GM12872 (cell line): ENCODE measurements around the gene LDHD.

Experiments used
- TF ChIP-seq, protein P1 (sequence below): IDR thresholded peaks from 3 replicates; pipeline ENCODE4 v1.5.1; 2011; ENCODE audit warnings: low read depth, mild to moderate bottlenecking, low read length, moderate library complexity; ENCODE audit not compliant: insufficient read depth

LDHD gene

DNA sequence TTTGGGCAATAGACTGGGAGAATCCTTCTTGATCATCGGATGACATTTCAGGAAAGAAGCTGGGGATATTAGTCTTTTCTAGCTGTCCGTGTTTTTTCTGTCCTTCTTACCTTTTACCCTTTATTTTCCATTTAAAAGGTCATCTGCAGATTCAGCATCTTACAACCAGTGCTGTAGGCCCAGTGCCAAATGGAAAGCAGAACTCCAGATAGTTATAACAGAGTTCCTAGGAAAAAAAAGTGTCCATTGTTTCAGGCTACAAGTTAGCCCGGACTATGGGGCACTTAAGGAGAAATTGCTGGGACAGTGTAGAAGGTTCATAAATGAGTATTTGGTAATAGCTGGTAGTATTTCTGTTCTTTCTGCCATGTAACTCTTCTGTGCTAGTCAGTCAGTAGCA is 28.4 kb downstream of the LDHD start:
- TF ChIP-seq, protein P1, sequence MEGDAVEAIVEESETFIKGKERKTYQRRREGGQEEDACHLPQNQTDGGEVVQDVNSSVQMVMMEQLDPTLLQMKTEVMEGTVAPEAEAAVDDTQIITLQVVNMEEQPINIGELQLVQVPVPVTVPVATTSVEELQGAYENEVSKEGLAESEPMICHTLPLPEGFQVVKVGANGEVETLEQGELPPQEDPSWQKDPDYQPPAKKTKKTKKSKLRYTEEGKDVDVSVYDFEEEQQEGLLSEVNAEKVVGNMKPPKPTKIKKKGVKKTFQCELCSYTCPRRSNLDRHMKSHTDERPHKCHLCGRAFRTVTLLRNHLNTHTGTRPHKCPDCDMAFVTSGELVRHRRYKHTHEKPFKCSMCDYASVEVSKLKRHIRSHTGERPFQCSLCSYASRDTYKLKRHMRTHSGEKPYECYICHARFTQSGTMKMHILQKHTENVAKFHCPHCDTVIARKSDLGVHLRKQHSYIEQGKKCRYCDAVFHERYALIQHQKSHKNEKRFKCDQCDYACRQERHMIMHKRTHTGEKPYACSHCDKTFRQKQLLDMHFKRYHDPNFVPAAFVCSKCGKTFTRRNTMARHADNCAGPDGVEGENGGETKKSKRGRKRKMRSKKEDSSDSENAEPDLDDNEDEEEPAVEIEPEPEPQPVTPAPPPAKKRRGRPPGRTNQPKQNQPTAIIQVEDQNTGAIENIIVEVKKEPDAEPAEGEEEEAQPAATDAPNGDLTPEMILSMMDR: no peak

DNA sequence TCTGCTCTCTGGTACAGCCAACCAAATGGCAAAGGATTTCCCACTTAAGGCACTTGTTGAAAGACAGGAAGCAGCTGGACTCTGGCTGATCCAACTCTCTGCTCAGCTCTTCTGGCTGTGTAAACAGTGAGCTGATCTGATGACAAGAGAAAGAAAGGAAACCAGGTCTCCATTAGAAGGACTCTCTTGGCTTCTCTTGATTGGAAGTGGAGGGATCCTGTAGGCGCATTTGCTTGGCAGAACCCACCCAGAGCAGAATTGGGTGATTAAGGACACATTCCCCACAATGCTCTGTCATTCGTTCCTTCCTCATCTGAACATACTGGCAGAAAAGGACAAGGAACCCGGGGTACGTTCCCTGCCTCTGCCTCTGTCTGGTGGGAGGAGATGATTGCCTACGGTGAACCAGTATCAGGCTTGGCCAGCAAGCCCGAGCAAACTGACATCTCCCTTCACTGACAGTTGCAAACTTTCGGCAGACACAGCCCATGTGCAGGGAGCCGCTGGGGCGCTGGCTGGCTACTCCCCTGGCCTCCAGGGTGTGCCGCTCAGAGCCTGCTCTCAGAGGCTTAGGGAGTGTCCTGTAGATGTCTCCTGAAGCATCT is 29.1 kb downstream of the LDHD start:
- TF ChIP-seq, protein P1: no peak

DNA sequence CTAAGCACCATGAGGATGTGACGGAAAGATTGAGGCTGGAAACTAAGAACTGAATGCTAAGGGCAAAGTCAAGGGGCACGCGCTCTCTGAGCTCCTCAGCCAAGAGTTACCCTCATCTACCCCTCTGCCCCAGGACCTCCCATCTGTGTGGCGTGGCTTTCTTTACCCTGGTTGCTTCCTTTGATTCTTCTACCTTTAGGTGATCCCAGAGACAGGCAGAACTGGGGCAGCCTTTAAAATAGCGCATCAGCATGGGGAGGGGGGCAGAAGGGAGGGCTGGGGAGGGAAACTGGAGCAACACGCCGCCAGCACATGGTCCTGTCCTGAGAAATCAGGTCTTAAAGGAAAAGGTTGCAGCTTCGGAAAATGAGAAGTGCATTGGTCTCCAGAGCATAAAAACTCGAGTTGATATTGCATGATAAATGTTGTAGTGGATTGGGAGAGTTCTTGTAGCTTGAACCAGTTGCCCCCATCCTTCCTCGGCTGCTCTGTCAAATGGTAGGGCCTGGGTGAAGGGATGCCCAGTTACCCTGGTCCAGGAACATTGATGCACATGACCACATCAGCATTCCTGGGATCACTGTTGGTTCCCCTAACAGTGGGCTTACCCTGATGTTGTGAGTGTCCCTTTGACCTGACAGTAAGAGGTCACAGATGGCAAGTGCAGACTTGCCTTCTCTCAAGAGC is 29.7 kb downstream of the LDHD start:
- TF ChIP-seq, protein P1: no peak

DNA sequence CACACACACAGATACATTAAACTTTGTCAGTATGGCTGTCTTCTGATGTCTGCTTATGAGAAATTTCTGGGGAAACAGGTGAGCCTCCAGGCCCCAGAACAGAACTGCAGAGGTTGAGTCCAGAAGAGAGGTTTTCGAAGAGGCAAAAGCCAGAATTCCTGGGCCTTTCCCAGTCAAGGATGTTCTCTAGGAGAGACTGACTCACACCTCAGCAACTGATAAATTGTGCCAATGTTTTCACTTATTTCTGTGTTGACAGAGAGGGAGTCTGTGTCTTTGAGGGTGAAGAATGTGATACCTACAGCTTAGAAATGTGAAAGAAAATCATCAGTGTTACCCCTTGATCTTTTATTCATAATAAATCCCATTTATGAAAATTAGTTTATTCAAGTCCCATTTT is 30.3 kb downstream of the LDHD start:
- TF ChIP-seq, protein P1: no peak

DNA sequence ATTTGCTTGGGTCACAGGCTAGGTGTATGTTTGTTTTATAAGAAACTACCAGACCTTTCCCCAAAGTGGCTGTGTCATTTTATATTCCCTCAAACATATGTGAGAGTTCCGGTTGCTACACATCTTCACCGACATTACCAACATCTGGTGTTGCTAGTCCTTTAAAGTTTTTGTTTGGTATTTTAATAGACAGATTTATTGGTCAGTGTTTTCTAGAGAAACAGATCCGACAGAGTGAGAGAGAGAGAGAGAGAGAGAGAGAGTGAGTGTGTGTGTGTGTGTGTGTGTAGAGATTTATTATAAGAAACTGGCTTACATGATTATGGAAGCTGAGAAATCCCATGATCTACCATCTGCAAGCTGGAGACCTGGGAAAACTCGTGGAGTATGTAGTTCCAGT is 31.0 kb downstream of the LDHD start:
- TF ChIP-seq, protein P1: no peak

DNA sequence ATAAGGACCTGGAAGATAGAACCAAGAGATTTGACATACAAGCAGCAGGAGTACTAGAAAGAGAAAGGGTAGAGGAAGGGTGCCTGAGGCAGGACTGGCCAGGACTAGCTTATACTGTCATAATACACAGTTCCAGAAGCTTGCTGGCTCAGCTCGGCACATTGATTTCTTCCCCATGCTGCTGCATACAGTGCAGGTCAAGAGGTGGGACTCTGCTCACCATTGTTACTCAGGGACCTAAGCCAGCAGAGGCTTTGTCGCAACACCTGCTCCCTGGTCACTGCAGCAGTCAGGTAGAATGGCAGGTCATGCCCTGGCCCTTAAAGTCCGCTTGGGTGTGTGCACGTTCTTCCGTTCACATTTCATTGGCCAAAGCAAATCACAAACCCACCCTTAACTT is 32.8 kb downstream of the LDHD start:
- TF ChIP-seq, protein P1: no peak

DNA sequence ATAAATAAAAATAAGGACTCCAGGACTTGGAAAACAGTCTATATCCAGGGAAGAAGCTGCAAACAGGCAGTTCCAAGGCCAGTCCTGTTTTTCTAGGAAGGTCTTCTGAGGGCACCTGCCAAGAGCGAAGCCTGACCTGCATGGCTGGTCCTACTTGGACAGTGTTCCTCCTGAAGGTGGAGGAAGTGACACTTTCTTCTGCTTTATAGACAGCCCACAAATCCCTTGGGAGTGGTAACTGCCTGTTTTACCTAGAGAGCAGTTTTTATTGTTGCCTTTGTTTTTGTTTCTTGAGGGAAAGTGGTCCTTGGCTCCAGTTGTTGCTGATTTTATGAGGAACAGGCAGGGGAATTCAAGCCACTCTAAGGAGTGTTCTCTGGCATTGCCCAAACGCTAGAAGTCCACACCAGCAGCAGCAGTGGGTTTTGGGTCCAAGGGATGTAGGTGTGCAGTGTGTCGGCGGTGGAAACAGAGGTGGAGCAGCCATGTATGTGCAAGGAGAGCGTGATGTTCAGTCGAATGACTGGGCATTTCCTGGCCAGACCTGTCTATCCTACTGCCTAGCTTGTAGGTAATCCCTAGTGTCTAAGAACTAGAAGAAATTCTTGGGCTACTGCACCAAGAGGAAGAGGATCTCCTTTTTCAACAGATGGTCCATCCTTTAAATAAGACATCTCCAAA is 35.3 kb downstream of the LDHD start:
- TF ChIP-seq, protein P1: no peak
